Activated CD8-positive, alpha-beta memory T cell treated with anti-CD3 and anti-CD28 coated beads, Interleukin-2, amount 50 U/mL, for 1 hour (primary cell): ENCODE data around the gene GYS1.
A peak's percentile ranks its signal among the peaks of the same experiment; 100 is the strongest.
"Not testable (repeated sequence)": the region's sequence is repeated elsewhere in the genome, so short reads cannot be mapped to it uniquely, and the experiment has no call there.

Experiments used
- DNase-seq: peaks from one replicate; pipeline ENCODE4 v3.0.0-alpha.2; 2020; ENCODE audit errors: extremely low read depth

The GYS1 gene

GRCh38 chr19:48938256-48938655 lies 54.9 kb downstream of the GYS1 start:
- no peak for DNase-seq

DNA sequence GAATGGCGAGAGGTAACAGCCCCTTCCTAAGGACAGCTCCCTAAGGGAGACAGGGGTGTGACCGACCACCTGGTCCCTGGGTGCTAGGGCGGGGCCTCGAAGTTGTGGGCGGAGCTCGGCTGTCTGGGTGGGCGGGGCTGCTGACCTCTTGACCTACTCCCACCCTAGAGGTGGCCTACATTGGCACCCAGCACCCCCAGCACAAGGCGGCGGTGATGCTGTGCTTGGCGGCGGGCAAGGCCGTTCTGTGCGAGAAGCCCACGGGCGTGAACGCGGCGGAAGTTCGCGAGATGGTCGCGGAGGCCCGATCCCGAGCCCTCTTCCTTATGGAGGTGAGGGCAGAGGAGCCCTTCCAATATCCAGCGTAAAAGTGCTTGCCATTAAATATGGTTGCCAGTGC lies 57.2 kb downstream of the GYS1 start:
- no peak for DNase-seq

- no peak for DNase-seq
Measured at GRCh38 chr19:48934837-48935236, 58.3 kb downstream of the GYS1 start.

DNA sequence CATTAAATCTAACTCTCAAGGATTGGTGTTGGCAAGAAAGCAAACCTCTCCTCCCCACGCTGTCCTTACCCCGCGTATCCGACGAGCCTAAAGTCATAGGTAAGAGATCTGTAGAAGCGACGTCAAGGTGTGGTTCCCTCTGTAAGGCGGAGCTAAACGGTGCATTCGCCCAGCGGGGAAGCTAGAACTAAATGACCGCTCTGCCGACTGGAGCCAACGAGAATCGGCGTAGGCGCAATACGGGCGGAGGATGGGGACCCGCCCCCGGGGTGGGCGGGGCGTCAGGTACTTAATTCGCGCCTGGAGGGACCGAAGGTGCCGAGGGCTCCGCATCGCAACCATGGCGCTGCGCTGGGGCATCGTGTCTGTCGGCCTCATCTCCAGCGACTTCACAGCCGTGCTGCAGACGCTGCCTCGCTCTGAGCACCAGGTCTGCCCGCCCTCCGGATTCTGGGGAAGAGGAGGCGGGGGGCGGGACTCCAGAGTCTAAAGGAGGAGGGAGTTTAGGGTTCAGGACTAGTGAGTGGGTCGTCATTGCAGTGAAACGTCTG lies 59.7 kb downstream of the GYS1 start, which contains the start of gene DHDH:
DHDH (plus strand) TSS at position 318 of the 551 bp plus-strand sequence; CDS start at position 341, 23 bp downstream.
- peak; percentile 58 for DNase-seq

- DNase-seq = no peak
Measured at GRCh38 chr19:48928164-48929025, 64.7 kb downstream of the GYS1 start.

GRCh38 chr19:48927692-48928091 lies 65.4 kb downstream of the GYS1 start:
- not testable (repeated sequence) for DNase-seq

DNA sequence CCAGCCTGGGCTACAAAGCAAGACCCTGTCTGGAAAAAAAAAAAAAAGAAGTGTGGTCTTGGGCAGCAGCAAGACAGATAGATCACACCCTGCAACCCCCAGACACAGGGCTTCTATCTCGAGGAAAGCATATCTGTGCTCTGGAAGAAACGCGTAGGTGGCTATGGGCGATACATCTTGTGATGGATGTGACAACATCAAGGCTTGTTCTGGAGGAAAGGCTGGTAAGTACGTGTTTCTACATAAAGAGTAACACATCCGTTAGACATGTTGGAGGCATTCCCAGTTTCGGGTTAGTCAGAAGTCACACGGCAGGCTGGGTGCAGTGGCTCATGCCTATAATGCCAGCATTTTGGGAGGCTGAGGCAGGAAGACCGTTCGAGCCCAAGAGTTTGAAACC lies 66.2 kb downstream of the GYS1 start:
- DNase-seq = no peak

DNA sequence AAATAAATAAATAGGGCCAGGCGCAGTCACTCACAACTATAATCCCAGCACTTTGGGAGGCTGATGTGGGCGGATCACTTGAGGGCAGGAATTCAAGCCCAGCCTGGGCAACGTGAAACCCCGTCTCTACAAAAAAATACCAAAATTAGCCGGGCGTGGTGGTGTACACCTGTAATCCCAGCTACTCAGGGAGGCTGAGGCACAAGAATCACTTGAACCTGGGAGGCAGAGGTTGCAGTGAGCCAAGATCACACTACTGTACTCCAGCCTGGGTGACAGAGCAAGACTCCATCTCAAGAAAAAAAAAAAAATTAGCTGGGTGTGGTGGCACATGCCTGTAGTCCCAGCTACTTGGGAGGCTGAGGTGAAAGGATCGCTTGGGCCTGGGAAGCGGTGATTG lies 67.2 kb downstream of the GYS1 start:
- DNase-seq = not testable (repeated sequence)

GRCh38 chr19:48925240-48925843 lies 67.8 kb downstream of the GYS1 start:
- DNase-seq = no peak

- DNase-seq = no peak
Measured at GRCh38 chr19:48922548-48923490, 70.3 kb downstream of the GYS1 start.

DNA sequence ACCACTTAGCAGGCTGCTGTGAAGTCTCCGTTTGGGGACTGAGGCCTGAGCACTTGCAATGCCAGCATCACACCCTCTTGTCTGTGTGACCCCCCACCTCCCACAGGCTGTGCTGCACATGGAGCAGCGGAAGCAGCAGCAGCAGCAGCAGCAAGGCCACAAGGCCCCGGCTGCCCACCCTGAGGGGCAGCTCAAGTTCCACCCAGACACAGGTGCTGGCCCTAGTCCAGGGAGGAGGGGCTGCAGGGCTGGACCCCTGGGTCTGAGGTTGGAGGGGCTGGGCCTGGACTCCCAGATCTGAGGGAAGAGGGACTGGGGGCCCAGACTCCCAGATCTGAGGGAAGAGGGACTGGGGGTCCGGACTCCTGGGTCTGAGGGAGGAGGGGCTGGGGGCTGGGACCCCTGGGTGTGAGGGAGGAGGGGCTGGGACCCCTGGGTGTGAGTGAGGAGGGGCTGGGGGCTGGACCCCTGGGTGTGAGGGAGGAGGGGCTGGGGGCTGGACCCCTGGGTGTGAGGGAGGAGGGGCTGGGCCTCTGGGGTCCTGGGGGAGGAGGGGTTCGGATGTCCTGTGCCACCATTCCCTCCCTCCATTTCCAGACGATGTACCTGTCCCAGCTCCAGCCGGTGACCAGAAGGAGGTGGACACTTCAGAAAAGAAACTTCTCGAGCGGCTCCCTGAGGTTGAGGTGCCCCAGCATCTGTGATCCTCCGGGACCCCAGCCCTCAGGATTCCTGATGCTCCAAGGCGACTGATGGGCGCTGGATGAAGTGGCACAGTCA lies 71.2 kb downstream of the GYS1 start:
- DNase-seq = no peak

GRCh38 chr19:48920949-48921348 lies 72.2 kb downstream of the GYS1 start:
- no peak for DNase-seq

GRCh38 chr19:48919271-48919670 lies 73.8 kb downstream of the GYS1 start:
- DNase-seq = not testable (repeated sequence)

- no peak for DNase-seq
Measured at GRCh38 chr19:48918801-48919247, 74.3 kb downstream of the GYS1 start.
